ENCODE results near the gene ITFG1. TPM values are rescaled to one million over a fixed set of nuclear protein-coding genes. Genes with fewer than 3 reads are reported as not detected.

Gene ITFG1
- total RNA-seq, 2 experiments from 2014 or later, result 18.0 to 18.5 TPM

DNA sequence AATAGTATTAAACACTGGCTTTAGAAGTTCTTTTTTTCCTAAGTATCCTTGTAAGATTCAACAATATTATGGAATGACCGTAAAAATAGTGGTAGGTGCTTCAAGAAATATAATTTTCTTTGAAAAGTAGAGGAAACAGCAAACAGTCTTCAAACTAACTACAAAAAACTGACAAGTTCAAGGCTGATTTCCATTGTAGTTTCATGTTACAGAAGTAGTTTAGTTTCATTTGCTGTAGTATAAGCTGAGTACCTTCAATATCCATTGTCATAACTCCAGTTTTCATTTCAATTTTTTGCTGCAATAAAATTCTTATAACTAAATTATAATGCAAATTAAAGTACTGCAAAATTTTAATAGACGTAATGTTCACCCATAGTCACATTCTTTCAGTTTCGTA, 19.5 kb upstream of the ITFG1 start:
- intact Hi-C loops (cut with DNase I, micrococcal nuclease), result no loop called here
- Mint-ChIP-seq H3K9me3 (no peaks in the 10 kb centered on the region), H3K36me3 (ENCODE audit: low read depth) (peaks cover 34% of the 10 kb centered on the region), H3K4me3 (no peak overlapping the region), H3K4me1 (ENCODE audit: low read depth) (peaks cover 37% of the 10 kb centered on the region), H3K27me3 (no peaks in the 10 kb centered on the region), H3K27ac (no peak overlapping the region)
- H3K4me1 ChIP-seq (ENCODE audit: insufficient read depth, low read length), result no peaks in the 10 kb centered on the region
- TF ChIP-seq CTCF (IDR thresholded peaks at IDR 0.05), result no peak
- H3K4me3 ChIP-seq (ENCODE audit: low read length), result no peak overlapping the region
- no peak overlapping the region for H3K27ac ChIP-seq (ENCODE audit: low read depth in 1 of 2, low read length in 2 of 2)
- DNase-seq (no peak), ATAC-seq (ENCODE audit: poor library complexity) (no peak)
- ChIA-PET POLR2A (no interaction called here), CTCF (interaction anchor here (2.6 kb wide), 1 partner anchor 9 kb away, joined by 6 read pairs; no protein-coding TSS in a partner anchor)
- H3K9me3 ChIP-seq (ENCODE audit: control insufficient read depth in 1 of 2, insufficient read depth in 1 of 2, low read length in 2 of 2), result no peaks in the 10 kb centered on the region
- no peaks in the 10 kb centered on the region for H3K27me3 ChIP-seq (ENCODE audit: control insufficient read depth in 1 of 2, insufficient read depth in 2 of 2, low read length in 2 of 2)
- no peaks in the 10 kb centered on the region for H3K36me3 ChIP-seq (ENCODE audit: insufficient read depth, low read length)

- Histone ChIP-seq H3K27me3 (ENCODE audit: control insufficient read depth in 1 of 2, insufficient read depth in 2 of 2, low read length in 2 of 2) (no peaks in the 10 kb centered on the region), H3K27ac (ENCODE audit: low read depth in 1 of 2, low read length in 2 of 2) (no peak overlapping the region), H3K4me3 (ENCODE audit: low read length) (no peak overlapping the region), H3K4me1 (ENCODE audit: insufficient read depth, low read length) (no peaks in the 10 kb centered on the region), H3K36me3 (ENCODE audit: insufficient read depth, low read length) (no peaks in the 10 kb centered on the region), H3K9me3 (ENCODE audit: control insufficient read depth in 1 of 2, insufficient read depth in 1 of 2, low read length in 2 of 2) (no peaks in the 10 kb centered on the region)
- Mint-ChIP-seq H3K36me3 (ENCODE audit: low read depth) (peaks cover 11% of the 10 kb centered on the region), H3K27ac (no peak overlapping the region), H3K9me3 (no peaks in the 10 kb centered on the region), H3K4me3 (no peak overlapping the region), H3K4me1 (ENCODE audit: low read depth) (peaks cover 28% of the 10 kb centered on the region), H3K27me3 (no peaks in the 10 kb centered on the region)
- CTCF ChIA-PET, result interaction anchor here (0.6 kb wide), 1 partner anchor 14 kb away, joined by 3 read pairs; no protein-coding TSS in a partner anchor
- ATAC-seq (ENCODE audit: poor library complexity), result no peak
- no peak for TF ChIP-seq CTCF (IDR thresholded peaks at IDR 0.05)
- DNase-seq, result no peak
- POLR2A ChIA-PET, result no interaction called here
- intact Hi-C loops (cut with DNase I, micrococcal nuclease), result no loop called here
These were observed 16.8 kb upstream of the ITFG1 start for GRCh38 chr16:47477679-47478078.

GRCh38 chr16:47476654-47477345, 15.9 kb upstream of the ITFG1 start:
- Histone ChIP-seq H3K9me3 (ENCODE audit: control insufficient read depth in 1 of 2, insufficient read depth in 1 of 2, low read length in 2 of 2) (no peaks in the 10 kb centered on the region), H3K36me3 (ENCODE audit: insufficient read depth, low read length) (no peaks in the 10 kb centered on the region), H3K27ac (ENCODE audit: low read depth in 1 of 2, low read length in 2 of 2) (no peak overlapping the region), H3K27me3 (ENCODE audit: control insufficient read depth in 1 of 2, insufficient read depth in 2 of 2, low read length in 2 of 2) (no peaks in the 10 kb centered on the region), H3K4me1 (ENCODE audit: insufficient read depth, low read length) (no peaks in the 10 kb centered on the region), H3K4me3 (ENCODE audit: low read length) (no peak overlapping the region)
- H3K27me3 Mint-ChIP-seq, result no peaks in the 10 kb centered on the region
- CTCF ChIA-PET, result interaction anchor here (0.6 kb wide), 1 partner anchor 13 kb away, joined by 3 read pairs; no protein-coding TSS in a partner anchor
- no peak for TF ChIP-seq CTCF (IDR thresholded peaks at IDR 0.05)
- no peak overlapping the region for H3K27ac Mint-ChIP-seq
- DNase-seq (no peak), ATAC-seq (ENCODE audit: poor library complexity) (no peak)
- intact Hi-C loops (cut with DNase I, micrococcal nuclease), result no loop called here
- no peaks in the 10 kb centered on the region for H3K9me3 Mint-ChIP-seq
- H3K36me3 Mint-ChIP-seq (ENCODE audit: low read depth), result peaks cover 8% of the 10 kb centered on the region
- POLR2A ChIA-PET, result no interaction called here
- H3K4me1 Mint-ChIP-seq (ENCODE audit: low read depth), result peaks cover 25% of the 10 kb centered on the region
- no peak overlapping the region for H3K4me3 Mint-ChIP-seq

Data from CD4-positive, alpha-beta T cell (primary cell).